SK-N-SH treated with all-trans-retinoic acid at 6 μM for 48 hours (cell line): ENCODE measurements around the gene MFNG.

Source experiments
- ATAC-seq: fragments of 200-7000 bp; cut with Tn5 transposase; 3 replicates; pipeline ENCODE4 v1.9.1; 2020; ENCODE audit warnings: mild to moderate bottlenecking, moderate library complexity
- ARNTL ChIP-seq: fragments of 450-650 bp; formaldehyde crosslinking; IDR thresholded peaks from 2 replicates; pipeline ENCODE4 v1.5.0; 2020; ENCODE audit warnings: low read depth, mild to moderate bottlenecking, moderate library complexity, borderline replicate concordance
- GLIS3 ChIP-seq: fragments of 250-450 bp; sonication (Bioruptor Pico); IDR thresholded peaks from 2 replicates; pipeline ENCODE4 v1.5.0; 2020; ENCODE audit warnings: mild to moderate bottlenecking, moderate library complexity
- ISL1 ChIP-seq: fragments of 250-450 bp; sonication (Bioruptor Pico); IDR thresholded peaks from 2 replicates; pipeline ENCODE4 v2.1.2; 2022; ENCODE audit warnings: mild to moderate bottlenecking, moderate library complexity
- PATZ1 ChIP-seq: fragments of 250-450 bp; sonication (Bioruptor Pico); IDR thresholded peaks from 2 replicates; pipeline ENCODE4 v1.8.0; 2020; ENCODE audit warnings: mild to moderate bottlenecking, moderate library complexity, borderline replicate concordance
- SNAI2 ChIP-seq: fragments of 250-450 bp; sonication (Bioruptor Pico); IDR thresholded peaks from 2 replicates; pipeline ENCODE4 v1.5.0; 2020; ENCODE audit warnings: mild to moderate bottlenecking, moderate library complexity
- TCF4 ChIP-seq: fragments of 250-450 bp; sonication (Bioruptor Pico); IDR thresholded peaks from 2 replicates; pipeline ENCODE4 v1.8.0; 2021; ENCODE audit warnings: mild to moderate bottlenecking, moderate library complexity, borderline replicate concordance
- TOX ChIP-seq: fragments of 250-450 bp; sonication (Bioruptor Pico); IDR thresholded peaks from 2 replicates; pipeline ENCODE4 v1.8.0; 2021; ENCODE audit warnings: mild to moderate bottlenecking, moderate library complexity, borderline replicate concordance
- TSHZ2 ChIP-seq: fragments of 250-450 bp; sonication (Bioruptor Pico); IDR thresholded peaks from 2 replicates; pipeline ENCODE4 v1.5.0; 2020; ENCODE audit warnings: mild to moderate bottlenecking, moderate library complexity
- ZFP3 ChIP-seq: fragments of 250-450 bp; sonication (Bioruptor Pico); IDR thresholded peaks from 2 replicates; pipeline ENCODE4 v1.5.0; 2020; ENCODE audit warnings: mild to moderate bottlenecking, moderate library complexity
- ZFP30 ChIP-seq: fragments of 450-650 bp; formaldehyde crosslinking; IDR thresholded peaks from 2 replicates; pipeline ENCODE4 v1.5.0; 2022; ENCODE audit warnings: mild to moderate bottlenecking, moderate library complexity
- ZNF565 ChIP-seq: fragments of 450-650 bp; formaldehyde crosslinking; conservative IDR thresholded peaks from 2 replicates; pipeline ENCODE4 v1.5.0; 2020; ENCODE audit warnings: low read depth, mild to moderate bottlenecking, moderate library complexity
- ZNF70 ChIP-seq: fragments of 450-650 bp; formaldehyde crosslinking; IDR thresholded peaks from 2 replicates; pipeline ENCODE4 v1.5.0; 2020; ENCODE audit warnings: mild to moderate bottlenecking, moderate library complexity
- ZNF8 ChIP-seq: fragments of 450-650 bp; formaldehyde crosslinking; IDR thresholded peaks from 2 replicates; pipeline ENCODE4 v1.5.0; 2020; ENCODE audit warnings: mild to moderate bottlenecking, moderate library complexity
- TF ChIP-seq, protein P1 (sequence below): fragments of 250-450 bp; sonication (Bioruptor Pico); IDR thresholded peaks from 2 replicates; pipeline ENCODE4 v1.5.1; 2021; ENCODE audit warnings: mild to moderate bottlenecking, moderate library complexity
- TF ChIP-seq, protein P2 (sequence below): fragments of 250-450 bp; sonication (Bioruptor Pico); IDR thresholded peaks from 2 replicates; pipeline ENCODE4 v1.5.1; 2020; ENCODE audit warnings: low read depth, mild to moderate bottlenecking, moderate library complexity

MFNG gene

GRCh38 chr22:37486224-37486845 lies at the start of gene MFNG:
Gene MFNG (minus strand): TSS chr22:37486384. CDS start chr22:37486177, 207 bp downstream.
- no peak for TF ChIP-seq TCF4 (CRISPR knock-in tag)
- peak; percentile 89 for ATAC-seq

DNA sequence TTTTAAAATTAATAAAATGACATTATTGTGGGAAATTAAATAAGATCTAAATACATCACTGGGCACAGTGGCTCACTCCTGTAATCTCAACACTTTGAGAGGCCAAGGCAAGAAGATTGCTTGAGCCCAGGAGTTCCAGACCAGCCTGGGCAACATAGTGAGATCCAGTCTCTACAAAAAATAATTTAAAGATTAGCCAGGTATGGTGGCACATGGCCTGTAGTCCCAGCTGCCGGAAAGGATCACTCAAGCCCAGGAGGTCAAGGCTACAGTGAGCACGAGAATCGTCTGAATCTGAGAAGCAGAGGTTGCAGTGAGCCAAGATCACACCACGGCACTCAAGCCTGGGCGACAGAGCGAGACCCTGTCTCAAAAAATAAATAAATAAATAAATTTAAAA lies 49.0 kb upstream of the MFNG start:
- TF ChIP-seq ZNF8 = no peak
- no peak for TF ChIP-seq ARNTL (CRISPR knock-in tag)
- TF ChIP-seq ZFP30 (CRISPR knock-in tag) = no peak
- TF ChIP-seq ZFP3 (CRISPR knock-in tag) = no peak
- TF ChIP-seq ZNF565 (CRISPR knock-in tag) = no peak
- no peak for TF ChIP-seq TSHZ2 (CRISPR knock-in tag)
- TF ChIP-seq ISL1 (CRISPR knock-in tag) = no peak
- no peak for TF ChIP-seq ZNF70
- TF ChIP-seq GLIS3 (CRISPR knock-in tag) = no peak
- TF ChIP-seq, all 23 proteins: peak for 0
- no peak for ATAC-seq

DNA sequence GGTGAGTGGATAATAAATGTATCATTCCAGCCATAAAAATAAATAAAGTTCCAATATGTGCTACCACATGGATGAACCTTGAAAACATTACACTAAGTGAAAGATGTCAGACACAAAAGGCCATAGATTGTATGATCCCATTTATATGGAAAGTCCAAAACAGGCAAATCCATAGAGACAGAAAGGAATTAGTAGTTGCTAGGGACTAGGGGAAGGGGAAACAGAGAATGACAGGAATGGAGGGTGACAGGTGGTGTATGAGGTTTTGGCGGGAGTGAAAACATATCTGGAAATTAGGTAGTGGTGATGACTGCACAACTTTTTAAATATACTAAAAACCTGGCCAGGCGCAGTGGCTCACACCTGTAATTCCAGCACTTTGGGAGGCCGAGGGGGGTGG lies 48.3 kb upstream of the MFNG start:
- no peak for ATAC-seq
- no peak for TF ChIP-seq SNAI2 (CRISPR knock-in tag)
- TF ChIP-seq ZNF70 = no peak
- TF ChIP-seq, protein P1, sequence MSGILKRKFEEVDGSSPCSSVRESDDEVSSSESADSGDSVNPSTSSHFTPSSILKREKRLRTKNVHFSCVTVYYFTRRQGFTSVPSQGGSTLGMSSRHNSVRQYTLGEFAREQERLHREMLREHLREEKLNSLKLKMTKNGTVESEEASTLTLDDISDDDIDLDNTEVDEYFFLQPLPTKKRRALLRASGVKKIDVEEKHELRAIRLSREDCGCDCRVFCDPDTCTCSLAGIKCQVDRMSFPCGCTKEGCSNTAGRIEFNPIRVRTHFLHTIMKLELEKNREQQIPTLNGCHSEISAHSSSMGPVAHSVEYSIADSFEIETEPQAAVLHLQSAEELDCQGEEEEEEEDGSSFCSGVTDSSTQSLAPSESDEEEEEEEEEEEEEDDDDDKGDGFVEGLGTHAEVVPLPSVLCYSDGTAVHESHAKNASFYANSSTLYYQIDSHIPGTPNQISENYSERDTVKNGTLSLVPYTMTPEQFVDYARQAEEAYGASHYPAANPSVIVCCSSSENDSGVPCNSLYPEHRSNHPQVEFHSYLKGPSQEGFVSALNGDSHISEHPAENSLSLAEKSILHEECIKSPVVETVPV (CRISPR knock-in tag) = no peak
- no peak for TF ChIP-seq ARNTL (CRISPR knock-in tag)
- TF ChIP-seq, protein P2, sequence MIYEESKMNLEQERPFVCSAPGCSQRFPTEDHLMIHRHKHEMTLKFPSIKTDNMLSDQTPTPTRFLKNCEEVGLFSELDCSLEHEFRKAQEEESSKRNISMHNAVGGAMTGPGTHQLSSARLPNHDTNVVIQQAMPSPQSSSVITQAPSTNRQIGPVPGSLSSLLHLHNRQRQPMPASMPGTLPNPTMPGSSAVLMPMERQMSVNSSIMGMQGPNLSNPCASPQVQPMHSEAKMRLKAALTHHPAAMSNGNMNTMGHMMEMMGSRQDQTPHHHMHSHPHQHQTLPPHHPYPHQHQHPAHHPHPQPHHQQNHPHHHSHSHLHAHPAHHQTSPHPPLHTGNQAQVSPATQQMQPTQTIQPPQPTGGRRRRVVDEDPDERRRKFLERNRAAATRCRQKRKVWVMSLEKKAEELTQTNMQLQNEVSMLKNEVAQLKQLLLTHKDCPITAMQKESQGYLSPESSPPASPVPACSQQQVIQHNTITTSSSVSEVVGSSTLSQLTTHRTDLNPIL (CRISPR knock-in tag) = no peak
- TF ChIP-seq PATZ1 (CRISPR knock-in tag) = no peak
- TF ChIP-seq ZFP3 (CRISPR knock-in tag) = no peak

GRCh38 chr22:37533995-37534394 lies 47.8 kb upstream of the MFNG start:
- TF ChIP-seq ARNTL (CRISPR knock-in tag) = no peak
- no peak for TF ChIP-seq PATZ1 (CRISPR knock-in tag)
- TF ChIP-seq TOX (CRISPR knock-in tag) = no peak
- 0 out of 3 replicates have a peak, but pooled peaks have one; percentile 11 for ATAC-seq
